HG03442 (cell line): ENCODE results near the gene FAM78A.

Experiments
- ATAC-seq: cut with Tn5 transposase; IDR thresholded peaks from one replicate; pipeline ENCODE4 v1.9.1; 2021; ENCODE audit warnings: mild to moderate bottlenecking, moderate library complexity; ENCODE audit not compliant: unreplicated experiment

Gene FAM78A

GRCh38 chr9:131240047-131240921 lies 36.0 kb downstream of the FAM78A start:
- ATAC-seq, result no peak

GRCh38 chr9:131239161-131239975 lies 36.9 kb downstream of the FAM78A start:
- ATAC-seq, result no peak

DNA sequence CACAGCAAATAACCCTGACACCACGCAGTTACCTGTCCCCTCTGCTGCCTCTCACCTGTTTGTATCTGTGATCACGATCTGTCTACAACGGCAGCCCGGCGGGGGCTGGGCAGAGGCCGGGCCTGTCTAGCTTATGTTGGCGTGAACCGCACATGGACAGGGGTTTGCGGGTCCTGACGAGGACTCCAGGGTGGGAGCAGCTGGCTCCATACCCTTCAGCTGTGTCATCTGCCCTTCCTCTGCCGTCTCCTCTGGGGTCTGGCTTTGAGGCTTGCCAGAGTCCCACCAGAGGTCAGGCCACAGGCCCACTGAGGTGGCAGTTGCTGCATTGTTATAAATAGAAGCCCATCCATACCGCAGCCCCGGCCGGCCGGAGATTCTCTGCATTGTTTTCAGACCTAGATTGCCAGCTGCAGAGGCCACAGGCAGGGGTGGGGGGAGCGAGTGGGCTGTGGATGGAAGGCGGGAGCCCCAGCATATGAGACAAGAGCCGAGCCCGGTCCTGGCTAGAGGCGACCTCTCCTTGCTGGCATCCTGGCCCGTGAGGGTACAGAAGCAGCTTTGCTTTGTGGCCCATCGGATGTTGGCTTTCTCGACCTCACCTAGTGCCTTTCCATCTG lies 37.8 kb downstream of the FAM78A start:
- ATAC-seq, result no peak

DNA sequence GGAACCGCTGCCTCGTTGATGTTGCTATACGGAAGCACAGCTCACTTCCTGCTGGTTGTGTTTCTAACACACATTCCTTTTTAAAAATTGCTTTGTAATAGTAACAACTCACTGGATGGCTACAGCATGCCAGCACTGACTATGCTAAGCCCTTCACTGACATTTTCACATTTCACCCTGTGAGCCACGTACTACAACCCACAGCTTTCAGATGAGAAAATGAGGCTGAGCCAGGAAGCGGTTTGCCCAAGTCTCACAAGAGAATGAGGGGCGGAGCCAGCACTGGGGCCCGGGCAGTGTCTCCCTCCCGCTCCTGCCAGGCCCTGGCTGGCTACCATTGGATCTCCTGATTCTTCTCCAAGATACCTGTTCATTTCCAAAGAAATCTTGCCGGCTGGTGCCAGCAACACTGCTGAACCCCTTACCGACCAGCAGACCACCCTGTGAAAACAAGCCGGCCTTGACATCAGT lies 38.3 kb downstream of the FAM78A start:
- ATAC-seq, result peak; percentile 83

GRCh38 chr9:131237291-131237690 lies 39.0 kb downstream of the FAM78A start:
- ATAC-seq, result no peak

DNA sequence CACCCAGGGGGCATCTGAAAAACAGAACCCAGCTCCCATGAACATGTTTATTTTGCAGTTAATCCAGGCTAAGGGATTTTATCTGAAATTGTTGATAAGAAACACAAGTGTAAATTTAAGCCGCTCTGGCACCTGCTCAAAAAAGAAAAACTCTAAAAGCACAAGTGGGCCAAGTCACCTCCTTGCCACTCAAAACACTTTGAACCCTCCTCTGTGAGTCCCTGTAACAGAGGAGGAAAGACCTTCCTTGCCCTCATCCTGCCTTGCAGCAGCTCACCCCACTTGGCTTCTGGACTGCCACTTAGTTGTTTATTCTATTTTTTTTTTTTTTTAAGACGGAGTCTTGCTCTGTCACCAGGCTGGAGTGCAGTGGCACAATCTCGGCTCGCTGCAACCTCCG lies 39.5 kb downstream of the FAM78A start:
- no peak for ATAC-seq

DNA sequence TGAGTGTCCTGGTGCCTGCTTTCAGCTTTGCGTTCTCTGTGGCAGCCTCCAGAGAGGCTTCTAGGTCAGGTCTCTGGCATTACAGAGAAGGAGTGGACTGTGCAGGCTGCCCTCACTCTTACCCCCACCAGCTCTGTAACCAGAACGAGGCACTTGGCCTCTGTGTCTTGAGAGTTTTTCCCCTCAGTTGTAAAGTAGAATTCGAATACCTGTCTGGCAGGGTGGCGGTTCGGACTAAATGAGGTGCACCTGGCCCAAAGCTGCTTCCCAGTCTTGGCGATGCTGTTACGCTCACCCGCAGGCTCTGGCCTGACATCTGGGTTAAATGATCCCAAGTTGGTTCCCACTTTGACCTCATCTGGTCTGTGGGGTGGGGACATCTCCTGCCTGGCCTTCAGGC lies 40.1 kb downstream of the FAM78A start:
- no peak for ATAC-seq

DNA sequence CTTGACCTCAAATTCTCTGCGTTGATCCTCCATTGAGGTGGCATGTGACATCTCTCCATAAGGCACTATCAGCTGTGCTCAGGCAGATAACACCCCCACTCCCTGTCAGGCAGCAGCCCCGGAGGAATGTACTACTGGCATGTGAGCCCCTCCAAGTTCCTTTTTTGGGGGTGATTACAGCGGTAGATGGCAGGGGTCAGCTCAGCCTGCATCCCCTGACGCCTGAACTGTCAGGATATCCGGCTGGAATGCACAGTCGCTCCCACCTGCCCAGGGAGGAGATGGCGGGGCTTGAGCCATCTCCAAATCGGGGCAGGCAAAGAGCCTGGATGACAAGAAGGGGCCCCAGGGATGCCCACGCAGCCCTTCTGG lies 40.8 kb downstream of the FAM78A start:
- no peak for ATAC-seq

DNA sequence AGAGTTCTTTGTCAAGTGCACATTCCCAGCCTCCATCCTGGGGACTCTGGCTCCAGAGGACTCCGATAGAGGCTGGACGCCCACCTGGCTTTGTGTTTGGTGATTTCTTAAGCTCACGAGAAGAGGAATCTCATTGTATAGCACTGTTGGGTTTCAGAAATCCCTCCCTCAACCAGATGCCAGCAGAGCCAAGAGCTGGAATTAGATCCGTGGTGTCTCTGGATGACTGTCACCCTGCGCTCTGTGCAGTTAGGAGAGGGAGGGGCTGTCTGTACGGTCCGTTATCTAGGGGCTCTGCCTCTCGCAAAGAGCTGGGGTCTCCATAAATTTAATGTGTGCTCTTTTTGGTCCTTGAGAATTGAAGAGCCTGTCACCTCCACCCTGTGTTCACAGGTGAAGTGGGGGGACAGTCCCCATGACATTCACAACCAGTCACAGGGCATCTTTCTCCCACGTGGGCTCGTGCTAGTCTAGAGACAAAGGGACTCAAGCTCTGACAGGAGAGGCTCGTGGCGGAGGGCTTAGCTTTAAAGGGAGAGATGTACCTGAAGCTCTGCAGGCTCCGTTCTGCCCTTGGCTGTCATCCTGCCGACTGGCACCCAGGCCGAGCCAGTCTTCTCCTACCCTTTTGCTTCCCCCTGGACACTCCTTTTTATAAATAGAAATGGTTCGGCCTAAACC lies 41.4 kb downstream of the FAM78A start:
- no peak for ATAC-seq

GRCh38 chr9:131233995-131234394 lies 42.3 kb downstream of the FAM78A start:
- no peak for ATAC-seq

GRCh38 chr9:131233556-131233955 lies 42.8 kb downstream of the FAM78A start:
- ATAC-seq, result no peak

- no peak for ATAC-seq
These were observed 47.3 kb downstream of the FAM78A start for GRCh38 chr9:131228988-131229387.

GRCh38 chr9:131227959-131228460 lies 48.3 kb downstream of the FAM78A start:
- no peak for ATAC-seq

DNA sequence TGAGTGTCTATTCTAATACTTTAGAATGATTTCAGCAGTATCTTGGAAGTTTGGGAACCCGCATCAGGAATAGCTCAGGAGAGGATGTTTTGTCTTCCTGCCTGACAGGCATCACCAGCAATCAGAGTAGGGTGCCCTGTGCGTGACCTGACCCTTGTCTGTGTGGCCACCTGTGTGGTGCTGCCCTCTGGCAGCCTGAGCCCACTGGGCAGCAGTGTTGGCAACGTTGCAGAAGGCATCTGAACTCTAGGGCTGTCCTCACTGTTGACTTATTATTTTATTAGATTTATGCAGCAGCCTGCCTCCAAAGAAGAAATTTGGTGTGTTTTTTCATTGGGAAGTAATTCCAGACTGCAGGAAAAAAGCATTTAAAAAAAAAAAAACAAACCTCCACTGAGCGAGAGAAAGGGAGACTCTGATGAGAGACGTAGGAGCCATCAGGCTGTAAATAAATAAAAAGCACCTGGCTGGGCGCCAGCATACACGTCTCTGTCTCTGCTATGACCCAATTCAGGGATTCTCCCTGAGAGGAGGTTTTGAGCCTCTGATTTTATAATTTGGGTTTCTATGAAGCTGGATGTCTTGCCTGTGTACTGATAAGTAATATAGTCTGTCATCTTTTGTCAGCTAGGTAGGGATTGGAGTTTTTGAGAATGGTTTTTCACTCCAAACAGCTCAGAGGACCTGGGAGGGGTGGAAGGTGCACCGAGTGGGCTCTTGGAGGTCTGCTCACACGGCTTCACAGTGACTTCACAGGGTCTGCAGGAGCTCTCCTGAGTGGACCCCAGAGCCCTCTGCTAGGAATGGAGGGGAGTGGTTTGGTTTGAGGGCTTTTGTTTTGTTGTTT lies 49.0 kb downstream of the FAM78A start:
- ATAC-seq, result no peak

DNA sequence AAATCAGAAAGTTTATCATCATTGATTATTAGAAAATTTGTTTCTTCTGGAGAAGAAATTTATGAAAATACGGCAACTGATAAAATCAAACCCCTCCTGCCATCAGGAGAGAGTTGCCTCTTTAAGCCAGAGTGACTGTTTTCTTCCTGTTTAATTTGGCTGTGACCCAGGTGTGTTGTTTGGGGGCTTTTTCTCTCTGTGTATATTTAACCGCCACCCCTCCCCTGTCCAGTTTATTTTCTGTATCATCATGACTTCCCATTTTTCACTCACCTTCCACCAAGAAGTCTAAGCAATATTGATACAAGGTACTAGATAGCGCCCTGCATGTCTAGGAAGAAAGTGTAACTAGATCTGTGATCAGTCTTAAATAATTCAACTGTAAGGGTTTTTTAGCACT lies 50.1 kb downstream of the FAM78A start:
- no peak for ATAC-seq

DNA sequence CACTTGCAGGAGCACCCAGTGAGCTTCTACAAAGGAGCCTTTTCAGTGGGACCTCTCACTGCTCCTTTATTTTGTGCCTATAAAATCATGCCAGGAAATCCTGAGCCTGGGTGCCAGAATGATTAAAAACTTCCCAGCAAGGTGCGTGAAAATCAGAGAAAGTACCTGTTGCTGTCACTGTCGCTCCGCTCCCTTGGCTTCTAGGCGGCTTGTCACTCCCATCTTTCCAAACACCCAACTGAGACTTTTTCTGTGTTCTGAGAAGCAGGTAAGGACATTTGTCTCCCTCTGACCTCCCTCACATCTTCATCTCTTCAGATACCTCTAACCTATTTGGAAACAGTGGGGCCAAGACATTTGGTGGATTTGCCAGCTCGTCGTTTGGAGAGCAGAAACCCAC lies 53.9 kb downstream of the FAM78A start:
- ATAC-seq, result no peak

GRCh38 chr9:131220485-131220884 lies 55.8 kb downstream of the FAM78A start:
- ATAC-seq, result no peak

- no peak for ATAC-seq
These were observed 57.9 kb downstream of the FAM78A start for GRCh38 chr9:131218370-131218769.

DNA sequence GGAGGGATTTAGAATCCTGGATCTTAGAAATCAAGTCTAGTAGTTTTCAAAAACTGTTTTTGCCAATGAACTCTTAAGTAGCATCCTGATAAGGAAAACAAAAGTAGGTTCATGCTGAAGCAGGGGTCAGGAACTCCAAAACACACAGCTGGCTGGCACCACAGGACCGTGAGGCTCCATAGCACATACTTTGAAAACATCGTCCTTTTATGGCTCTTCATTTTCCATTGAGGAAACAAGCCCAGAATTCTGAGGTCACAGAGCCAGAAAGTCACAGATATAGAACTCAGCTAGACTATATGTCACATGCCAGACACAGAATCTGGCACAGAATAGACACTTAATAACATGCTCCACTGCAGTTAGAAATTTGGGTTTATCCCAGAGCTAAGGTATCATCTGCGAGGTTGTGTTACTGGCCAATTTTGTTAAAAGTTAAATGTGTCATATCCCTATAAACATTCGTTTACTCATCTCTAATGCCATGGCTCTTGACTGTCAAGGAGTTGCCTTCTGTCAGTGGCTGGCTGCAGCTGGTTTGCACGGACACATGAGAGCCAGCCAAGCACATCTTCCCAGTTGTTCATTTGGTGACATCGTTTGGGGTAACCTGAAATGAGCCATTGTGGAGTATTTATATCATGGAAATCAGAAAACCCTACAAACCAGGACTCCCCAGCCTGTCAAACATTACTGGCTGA lies 58.8 kb downstream of the FAM78A start:
- no peak for ATAC-seq
